Liver (tissue), 9 donors: ENCODE data around the gene THSD4. TPM values are rescaled to one million over a fixed set of nuclear protein-coding genes. Genes with fewer than 3 reads are reported as not detected.

Experiments
- DNase-seq: peaks from one replicate; pipeline ENCODE4 v3.0.0-alpha.2; 2017; ENCODE audit warnings: low spot score
- H3K27ac ChIP-seq, 2 donors: one replicate each; pipeline ENCODE4 v1.7.0; 2013; ENCODE audit warnings: inconsistent platforms in 2 of 2, low read length in 2 of 2, control low read depth in 1 of 2, low read depth in 1 of 2, mild to moderate bottlenecking in 1 of 2
- H3K27me3 ChIP-seq, 4 donors: one replicate each; pipeline versions ENCODE4 v1.6.1 to v1.7.0; 2013; ENCODE audit warnings: low read length in 3 of 4, inconsistent platforms in 1 of 4, mild to moderate bottlenecking in 1 of 4, moderate library complexity in 1 of 4; ENCODE audit not compliant: control insufficient read depth in 4 of 4, insufficient read depth in 4 of 4
- H3K36me3 ChIP-seq, 4 donors: one replicate each; pipeline versions ENCODE4 v1.6.1 to v1.7.0; 2013; ENCODE audit warnings: low read length in 3 of 4, mild to moderate bottlenecking in 3 of 4, low read depth in 1 of 4, moderate library complexity in 1 of 4; ENCODE audit not compliant: control insufficient read depth in 4 of 4, insufficient read depth in 3 of 4
- H3K4me1 ChIP-seq, 4 donors: one replicate each; pipeline versions ENCODE4 v1.6.1 to v1.7.0; 2013; ENCODE audit warnings: low read length in 3 of 4, mild to moderate bottlenecking in 3 of 4, moderate library complexity in 1 of 4; ENCODE audit not compliant: control insufficient read depth in 4 of 4, insufficient read depth in 4 of 4
- H3K4me3 ChIP-seq, 3 donors: one replicate each; pipeline versions ENCODE4 v1.6.1 to v1.7.0; 2013; ENCODE audit warnings: low read length in 3 of 3, control low read depth in 1 of 3, low read depth in 1 of 3, mild to moderate bottlenecking in 1 of 3
- H3K9ac ChIP-seq, 2 donors: one replicate each; pipeline ENCODE4 v1.7.0; 2013; ENCODE audit warnings: low read length in 2 of 2, mild to moderate bottlenecking in 2 of 2, moderate library complexity in 2 of 2, control low read depth in 1 of 2, low read depth in 1 of 2
- H3K9me3 ChIP-seq, 4 donors: one replicate each; pipeline versions ENCODE4 v1.6.1 to v1.7.0; 2013; ENCODE audit warnings: low read length in 3 of 4; ENCODE audit not compliant: control insufficient read depth in 4 of 4
- ATF3 ChIP-seq: IDR thresholded peaks from 2 replicates; pipeline ENCODE4 v1.6.1; 2016; ENCODE audit warnings: antibody characterized with exemption
- CTCF ChIP-seq: fragments of 150-350 bp; IDR thresholded peaks from 2 replicates; pipeline ENCODE4 v1.5.1; 2017; ENCODE audit warnings: improper control_type of control experiment, low read depth, low read length; ENCODE audit not compliant: missing input control
- EGR1 ChIP-seq, 2 donors: IDR thresholded peaks; 2 replicates each; pipeline ENCODE4 v1.6.1; 2016 to 2018; ENCODE audit warnings: antibody characterized with exemption in 2 of 2, low read depth in 2 of 2
- FOXA1 ChIP-seq: IDR thresholded peaks from 2 replicates; pipeline ENCODE4 v1.6.1; 2016; ENCODE audit warnings: antibody characterized with exemption
- FOXA2 ChIP-seq: IDR thresholded peaks from 2 replicates; pipeline ENCODE4 v1.6.1; 2016; ENCODE audit warnings: antibody characterized with exemption
- GABPA ChIP-seq, 2 donors: IDR thresholded peaks in 1 of 2; conservative IDR thresholded peaks in 1 of 2; 2 replicates each; pipeline ENCODE4 v1.6.1; 2016; ENCODE audit warnings: antibody characterized with exemption in 2 of 2, mild to moderate bottlenecking in 1 of 2, moderate library complexity in 1 of 2
- HNF4A ChIP-seq, 2 donors: conservative IDR thresholded peaks; 2 replicates each; pipeline ENCODE4 v1.6.1; 2016; ENCODE audit warnings: antibody characterized with exemption in 2 of 2, mild to moderate bottlenecking in 2 of 2
- HNF4G ChIP-seq: IDR thresholded peaks from 2 replicates; pipeline ENCODE4 v1.6.1; 2016; ENCODE audit warnings: antibody characterized with exemption
- JUND ChIP-seq, 2 donors: IDR thresholded peaks; 2 replicates each; pipeline ENCODE4 v1.6.1; 2016; ENCODE audit warnings: antibody characterized with exemption in 2 of 2
- MAX ChIP-seq: IDR thresholded peaks from 2 replicates; pipeline ENCODE4 v1.6.1; 2016; ENCODE audit warnings: antibody characterized with exemption
- NR2F2 ChIP-seq: IDR thresholded peaks from 2 replicates; pipeline ENCODE4 v1.6.1; 2016; ENCODE audit warnings: antibody characterized with exemption
- RAD21 ChIP-seq, 2 donors: IDR thresholded peaks; 2 replicates each; pipeline ENCODE4 v1.6.1; 2016; ENCODE audit warnings: antibody characterized with exemption in 2 of 2, mild to moderate bottlenecking in 2 of 2
- REST ChIP-seq: IDR thresholded peaks from 2 replicates; pipeline ENCODE4 v1.6.1; 2016; ENCODE audit warnings: antibody characterized with exemption, mild to moderate bottlenecking
- RXRA ChIP-seq, 2 donors: IDR thresholded peaks; 2 replicates each; pipeline ENCODE4 v1.6.1; 2017 to 2018; ENCODE audit warnings: antibody characterized with exemption in 2 of 2, mild to moderate bottlenecking in 1 of 2
- SP1 ChIP-seq: IDR thresholded peaks from 2 replicates; pipeline ENCODE4 v1.6.1; 2018; ENCODE audit warnings: antibody characterized with exemption, mild to moderate bottlenecking
- TAF1 ChIP-seq: conservative IDR thresholded peaks from 2 replicates; pipeline ENCODE4 v1.6.1; 2016; ENCODE audit warnings: antibody characterized with exemption, mild to moderate bottlenecking
- YY1 ChIP-seq: IDR thresholded peaks from 2 replicates; pipeline ENCODE4 v1.6.1; 2016; ENCODE audit warnings: antibody characterized with exemption, mild to moderate bottlenecking
- ZBTB33 ChIP-seq: IDR thresholded peaks from 2 replicates; pipeline ENCODE4 v1.6.1; 2016; ENCODE audit warnings: antibody characterized with exemption
- WGBS: extraction: QIAGEN DNeasy Blood & Tissue Kit; methylation state at CpG from one replicate; pipeline ENCODE4 v1.1.7; 2013; 5-methylcytosine and 5-hydroxymethylcytosine counted together
- polyA plus RNA-seq, 2 donors: library from polyadenylated mRNA; stranded (reverse) in 1 of 2; unstranded in 1 of 2; fragments of 200-250 nt in 1 of 2; fragments of >200 nt in 1 of 2; fragmentation: Nextera tagmentation in 1 of 2; extraction: Ambion mirVana in 1 of 2; gene quantifications; one replicate each; pipeline versions ENCODE4 v1.2.1 to v1.2.3, GENCODE V29; 2013 to 2015
- total RNA-seq, 2 donors: library from RNA; depleted of rRNA; stranded (reverse); fragments of >200 nt; gene quantifications; one replicate each; pipeline ENCODE4 v1.2.3, GENCODE V29; 2014
- donor health status: healthy.
- donor health status: healthy.
- donor health status: healthy.
- donor health status: healthy.
- donor health status: healthy.

The THSD4 gene
- total and polyA plus RNA-seq, 4 donors: 0.23 to 11.5 (median 1.9) TPM

GRCh38 chr15:71393383-71393782, 278.1 kb downstream of the THSD4 start:
- no peak overlapping the region for H3K4me3 ChIP-seq
- H3K36me3 ChIP-seq: no peaks in the 10 kb centered on the region
- H3K9me3 ChIP-seq: no peaks in the 10 kb centered on the region
- TF ChIP-seq CTCF (no peak), NR2F2 (no peak), GABPA (IDR thresholded peaks at IDR 0.05 in 1 of 2, conservative IDR thresholded peaks at IDR 0.05 in 1 of 2) (no peak), ZBTB33 (no peak)
- DNase-seq: no peak
- peaks cover 0 to 18% (median 13%) of the 10 kb centered on the region in 4 donors for H3K4me1 ChIP-seq
- no peak overlapping the region for H3K9ac ChIP-seq
- H3K27me3 ChIP-seq: no peaks in the 10 kb centered on the region
- no peak overlapping the region for H3K27ac ChIP-seq
- 92% methylated on average over 3 of the region's 3 CpGs for WGBS

- Histone ChIP-seq H3K27ac (peak overlapping the region; percentile 54 to 67), H3K9me3 (no peaks in the 10 kb centered on the region), H3K4me1 (peaks cover 0 to 18% (median 13%) of the 10 kb centered on the region in 4 donors), H3K4me3 (peak overlapping the region in 2 of 3 donors; percentile 11 to 16), H3K27me3 (no peaks in the 10 kb centered on the region), H3K36me3 (no peaks in the 10 kb centered on the region), H3K9ac (no peak overlapping the region)
- 38% methylated on average over 8 of the region's 8 CpGs for WGBS
- TF ChIP-seq FOXA1 (no peak), RXRA (IDR thresholded peaks at IDR 0.05) (peak; percentile 10 to 46), HNF4A (conservative IDR thresholded peaks at IDR 0.05) (peak; percentile 69 to 71), FOXA2 (no peak), MAX (peak; percentile 20), TAF1 (no peak), SP1 (peak; percentile 40), HNF4G (peak; percentile 22), CTCF (no peak), GABPA (IDR thresholded peaks at IDR 0.05 in 1 of 2, conservative IDR thresholded peaks at IDR 0.05 in 1 of 2) (no peak), RAD21 (IDR thresholded peaks at IDR 0.05) (peak in 1 of 2 donors; percentile 30), JUND (IDR thresholded peaks at IDR 0.05) (peak in 1 of 2 donors; percentile 25), ATF3 (no peak), NR2F2 (no peak), YY1 (peak; percentile 52), REST (no peak), EGR1 (IDR thresholded peaks at IDR 0.05; ENCODE audit: low read depth in 2 of 2) (peak in 1 of 2 donors; percentile 29), ZBTB33 (no peak)
- no peak for DNase-seq
Measured at GRCh38 chr15:71396536-71397125, 281.4 kb downstream of the THSD4 start.
